Esophagus (tissue), 2 donors: ENCODE data around the gene ZNF747. TPM values are rescaled to one million over a fixed set of nuclear protein-coding genes. Genes with fewer than 3 reads are reported as not detected.

Source experiments
- H3K27ac ChIP-seq, 2 donors: one replicate each; pipeline ENCODE4 v1.5.1; 2013; ENCODE audit warnings: low read depth in 2 of 2, mild to moderate bottlenecking in 2 of 2, inconsistent platforms in 1 of 2, low read length in 1 of 2, moderate library complexity in 1 of 2
- H3K27me3 ChIP-seq, 2 donors: one replicate each; pipeline ENCODE4 v1.6.1; 2013; ENCODE audit warnings: low read length in 2 of 2, control low read depth in 1 of 2, mild to moderate bottlenecking in 1 of 2; ENCODE audit not compliant: insufficient read depth in 2 of 2, control insufficient read depth in 1 of 2
- H3K36me3 ChIP-seq, 2 donors: one replicate each; pipeline ENCODE4 v1.6.1; 2013; ENCODE audit warnings: low read length in 1 of 2; ENCODE audit not compliant: control insufficient read depth in 2 of 2, insufficient read depth in 2 of 2
- H3K4me1 ChIP-seq, 2 donors: one replicate each; pipeline ENCODE4 v1.6.1; 2013; ENCODE audit warnings: low read length in 1 of 2; ENCODE audit not compliant: control insufficient read depth in 2 of 2, insufficient read depth in 2 of 2
- H3K4me3 ChIP-seq, 2 donors: one replicate each; pipeline ENCODE4 v1.5.1; 2013; ENCODE audit warnings: low read length in 2 of 2, mild to moderate bottlenecking in 2 of 2, low read depth in 1 of 2, moderate library complexity in 1 of 2
- H3K9me3 ChIP-seq, 2 donors: one replicate each; pipeline ENCODE4 v1.6.1; 2013; ENCODE audit warnings: mild to moderate bottlenecking in 2 of 2, low read depth in 1 of 2, low read length in 1 of 2, moderate library complexity in 1 of 2; ENCODE audit not compliant: control insufficient read depth in 2 of 2, insufficient read depth in 1 of 2
- WGBS, 2 donors: extraction: QIAGEN DNeasy Blood & Tissue Kit; methylation state at CpG; one replicate each; pipeline ENCODE4 v1.1.7; 2013; 5-methylcytosine and 5-hydroxymethylcytosine counted together
- polyA plus RNA-seq, 2 donors: library from polyadenylated mRNA; stranded (reverse); fragments of 200-250 nt; gene quantifications; one replicate each; pipeline ENCODE4 v1.2.3, GENCODE V29; 2013
- donor health status: healthy with polysubstance abuse.
- donor health status: Bipolar disorder and iron deficiency.

The ZNF747 gene
- polyA plus RNA-seq, result 1 to 10 TPM; 4.4 to 4.5 TPM

- H3K4me1 ChIP-seq, result peaks cover 5% of the 10 kb centered on the region in 2 donors
- H3K9me3 ChIP-seq, result no peaks in the 10 kb centered on the region
- peak within 1 kb of the TSS; percentile 66 to 71 for H3K4me3 ChIP-seq
- peak within 1 kb of the TSS; percentile 87 to 90 for H3K27ac ChIP-seq
- no peaks in the 10 kb centered on the region for H3K27me3 ChIP-seq
- 0% methylated on average over 65 to 70 of the region's 70 CpGs for WGBS, 2 donors
- H3K36me3 ChIP-seq, result peaks cover 9 to 13% of the 10 kb centered on the region in 2 donors
Observed at GRCh38 chr16:30534368-30535105, at the start of gene ZNF747. ZNF747 (minus strand) TSS chr16:30534858; CDS start chr16:30534679, 179 bp downstream.

GRCh38 chr16:30582611-30583340, 48.1 kb upstream of the ZNF747 start:
- no peaks in the 10 kb centered on the region for H3K27me3 ChIP-seq
- no peaks in the 10 kb centered on the region for H3K9me3 ChIP-seq
- WGBS, 2 donors, result 96% methylated on average over 48 of the region's 48 CpGs
- H3K36me3 ChIP-seq, result peaks cover 11 to 15% of the 10 kb centered on the region in 2 donors
- peaks cover 0 to 4% of the 10 kb centered on the region in 2 donors for H3K4me1 ChIP-seq
- H3K27ac ChIP-seq, result no peak overlapping the region
- no peak overlapping the region for H3K4me3 ChIP-seq

GRCh38 chr16:30581457-30581856, 46.8 kb upstream of the ZNF747 start:
- Histone ChIP-seq H3K4me3 (no peak overlapping the region), H3K27ac (no peak overlapping the region), H3K4me1 (peaks cover 0 to 4% of the 10 kb centered on the region in 2 donors), H3K9me3 (no peaks in the 10 kb centered on the region), H3K36me3 (peaks cover 11 to 15% of the 10 kb centered on the region in 2 donors), H3K27me3 (no peaks in the 10 kb centered on the region)
- WGBS, 2 donors, result 83 to 85% methylated on average over 7 of the region's 7 CpGs

- Histone ChIP-seq H3K36me3 (peaks cover 4% of the 10 kb centered on the region in 2 donors), H3K4me1 (peaks cover 0 to 5% of the 10 kb centered on the region in 2 donors), H3K4me3 (no peak overlapping the region), H3K27me3 (no peaks in the 10 kb centered on the region), H3K9me3 (no peaks in the 10 kb centered on the region), H3K27ac (no peak overlapping the region)
- 64 to 80% methylated on average over 1 of the region's 1 CpG for WGBS, 2 donors
Observed at GRCh38 chr16:30574678-30575077, 40.0 kb upstream of the ZNF747 start.

GRCh38 chr16:30571445-30572322, 37.0 kb upstream of the ZNF747 start, which contains the start of gene ZNF688:
ZNF688 (minus strand) TSS chr16:30571714; CDS start chr16:30571629, 85 bp downstream.
- H3K4me1 ChIP-seq, result peaks cover 0 to 5% of the 10 kb centered on the region in 2 donors

GRCh38 chr16:30570636-30571444, 36.2 kb upstream of the ZNF747 start:
- peak overlapping the region; percentile 93 for H3K27ac ChIP-seq
- H3K4me1 ChIP-seq, result peaks cover 0 to 5% of the 10 kb centered on the region in 2 donors
- H3K36me3 ChIP-seq, result peaks cover 0 to 4% of the 10 kb centered on the region in 2 donors
- peak overlapping the region; percentile 62 to 75 for H3K4me3 ChIP-seq
- H3K27me3 ChIP-seq, result no peaks in the 10 kb centered on the region
- H3K9me3 ChIP-seq, result no peaks in the 10 kb centered on the region
- 10 to 11% methylated on average over 22 of the region's 22 CpGs for WGBS, 2 donors

More at GRCh38 chr16:30571445-30572322, 37.0 kb upstream of the ZNF747 start, which contains the start of gene ZNF688:
- peak within 1 kb of the TSS; percentile 93 for H3K27ac ChIP-seq
- H3K36me3 ChIP-seq, result peaks cover 0 to 4% of the 10 kb centered on the region in 2 donors
- H3K9me3 ChIP-seq, result no peaks in the 10 kb centered on the region
- no peaks in the 10 kb centered on the region for H3K27me3 ChIP-seq
- WGBS, 2 donors, result 0% methylated on average over 67 of the region's 67 CpGs
- peak within 1 kb of the TSS; percentile 62 to 75 for H3K4me3 ChIP-seq

- peaks cover 0 to 4% of the 10 kb centered on the region in 2 donors for H3K36me3 ChIP-seq
- H3K9me3 ChIP-seq, result no peaks in the 10 kb centered on the region
- H3K27me3 ChIP-seq, result no peaks in the 10 kb centered on the region
- H3K27ac ChIP-seq, result no peak overlapping the region
- H3K4me1 ChIP-seq, result peaks cover 0 to 5% of the 10 kb centered on the region in 2 donors
- WGBS, 2 donors, result 86 to 88% methylated on average over 39 to 44 of the region's 44 CpGs
- no peak overlapping the region for H3K4me3 ChIP-seq
Observed at GRCh38 chr16:30569746-30570635, 35.3 kb upstream of the ZNF747 start.

- WGBS, 2 donors, result 93 to 97% methylated on average over 3 of the region's 3 CpGs
- peaks cover 0 to 5% of the 10 kb centered on the region in 2 donors for H3K4me1 ChIP-seq
Observed at GRCh38 chr16:30569281-30569680, 34.6 kb upstream of the ZNF747 start.

More at GRCh38 chr16:30569281-30569680, 34.6 kb upstream of the ZNF747 start:
- no peaks in the 10 kb centered on the region for H3K9me3 ChIP-seq
- peaks cover 0 to 4% of the 10 kb centered on the region in 2 donors for H3K36me3 ChIP-seq
- no peak overlapping the region for H3K27ac ChIP-seq
- no peak overlapping the region for H3K4me3 ChIP-seq
- H3K27me3 ChIP-seq, result no peaks in the 10 kb centered on the region
